Sigmoid colon (tissue), 7 donors: Measurements from ENCODE around the gene POLE. TPM values are rescaled to one million over a fixed set of nuclear protein-coding genes. Genes with fewer than 3 reads are reported as not detected.

Source experiments
- DNase-seq: peaks from one replicate; pipeline ENCODE4 v3.0.0-alpha.2; 2019
- H3K27ac ChIP-seq, 4 donors: fragments of 200-600 bp; sonication (generic); one replicate each; pipeline ENCODE4 v1.5.1; 2016 to 2019; ENCODE audit warnings: mild to moderate bottlenecking in 1 of 4
- H3K27me3 ChIP-seq, 3 donors: fragments of 200-600 bp; sonication (generic); one replicate each; pipeline ENCODE4 v1.5.1; 2019; ENCODE audit warnings: mild to moderate bottlenecking in 1 of 3
- H3K36me3 ChIP-seq, 4 donors: fragments of 200-600 bp; sonication (generic); one replicate each; pipeline ENCODE4 v1.5.1; 2016 to 2019
- H3K4me1 ChIP-seq, 4 donors: fragments of 200-600 bp; sonication (generic); one replicate each; pipeline ENCODE4 v1.5.1; 2017 to 2019
- H3K4me3 ChIP-seq, 4 donors: fragments of 200-600 bp; sonication (generic); one replicate each; pipeline ENCODE4 v1.5.1; 2017 to 2019; ENCODE audit warnings: mild to moderate bottlenecking in 2 of 4, moderate library complexity in 1 of 4
- H3K9me3 ChIP-seq, 4 donors: fragments of 200-600 bp in 3 of 4; sonication (generic) in 3 of 4; one replicate each; pipeline versions ENCODE4 v1.5.1 to v1.6.1; 2013 to 2019
- CTCF ChIP-seq, 4 experiments: fragments of 450-650 bp in 3 of 4; fragments of 200-600 bp in 1 of 4; IDR thresholded peaks; one replicate each; pipeline ENCODE4 v1.5.1; 2016 to 2019; ENCODE audit warnings: antibody characterized with exemption in 4 of 4, mild to moderate bottlenecking in 3 of 4, moderate library complexity in 2 of 4
- EP300 ChIP-seq, 4 donors: sonication (generic); formaldehyde crosslinking; IDR thresholded peaks; one replicate each; pipeline ENCODE4 v1.6.1; 2017; ENCODE audit warnings: antibody characterized with exemption in 4 of 4
- POLR2A ChIP-seq, 2 donors: fragments of 450-650 bp; IDR thresholded peaks; one replicate each; pipeline ENCODE4 v1.6.1; 2016; ENCODE audit warnings: antibody characterized with exemption in 2 of 2, mild to moderate bottlenecking in 2 of 2, moderate library complexity in 2 of 2
- POLR2AphosphoS5 ChIP-seq, 4 donors: sonication (generic); formaldehyde crosslinking; IDR thresholded peaks; one replicate each; pipeline ENCODE4 v1.6.1; 2017; ENCODE audit warnings: antibody characterized with exemption in 4 of 4
- WGBS, 2 donors: extraction: QIAGEN DNeasy Blood & Tissue Kit; methylation state at CpG; one replicate each; pipeline ENCODE4 v1.1.7; 2013; 5-methylcytosine and 5-hydroxymethylcytosine counted together
- intact Hi-C: fragments of 100-400 bp; cut with DNase I; formaldehyde crosslinking; loops from one replicate; pipeline ENCODE4 v1.15.1; 2023
- polyA plus RNA-seq, 3 donors: library from polyadenylated mRNA; stranded (reverse); fragments of 200-250 nt; gene quantifications; one replicate each; pipeline ENCODE4 v1.2.3, GENCODE V29; 2013
- total RNA-seq, 4 donors: library from RNA; depleted of rRNA; stranded (reverse); fragments of >200 nt; gene quantifications; one replicate each; pipeline ENCODE4 v1.1.0, GENCODE V29; 2016
- donor health status: healthy with polysubstance abuse.
- donor health status: Bipolar disorder and iron deficiency.
- donor health status: healthy.

The POLE gene
- total and polyA plus RNA-seq, 7 donors = 11.1 to 37.4 (median 32.9) TPM

- intact Hi-C loops = no loop called here
- H3K36me3 ChIP-seq = peaks cover 17 to 96% (median 57%) of the 10 kb centered on the region in 4 donors
- H3K27ac ChIP-seq = no peak overlapping the region
- no peaks in the 10 kb centered on the region for H3K9me3 ChIP-seq
- no peak for DNase-seq
- WGBS, 2 donors = 89 to 90% methylated on average over 30 of the region's 30 CpGs
- no peaks in the 10 kb centered on the region for H3K4me1 ChIP-seq
- H3K27me3 ChIP-seq = no peaks in the 10 kb centered on the region
- TF ChIP-seq CTCF (IDR thresholded peaks at IDR 0.05) = no peak
- no peak for TF ChIP-seq EP300 (IDR thresholded peaks at IDR 0.05)
- TF ChIP-seq POLR2A (IDR thresholded peaks at IDR 0.05) = no peak
- TF ChIP-seq POLR2AphosphoS5 (IDR thresholded peaks at IDR 0.05) = no peak
- H3K4me3 ChIP-seq = no peak overlapping the region
Measured at GRCh38 chr12:132724506-132725241, 37.5 kb upstream of the POLE start.

- Histone ChIP-seq H3K36me3 (peaks cover 17 to 100% (median 62%) of the 10 kb centered on the region in 4 donors), H3K4me3 (no peak overlapping the region), H3K27me3 (no peaks in the 10 kb centered on the region), H3K9me3 (no peaks in the 10 kb centered on the region), H3K27ac (no peak overlapping the region), H3K4me1 (no peaks in the 10 kb centered on the region)
- 97 to 98% methylated on average over 2 of the region's 2 CpGs for WGBS, 2 donors
- no peak for TF ChIP-seq EP300 (IDR thresholded peaks at IDR 0.05)
- no peak for TF ChIP-seq POLR2A (IDR thresholded peaks at IDR 0.05)
- TF ChIP-seq POLR2AphosphoS5 (IDR thresholded peaks at IDR 0.05) = no peak
- no peak for TF ChIP-seq CTCF (IDR thresholded peaks at IDR 0.05)
- intact Hi-C loops = no loop called here
- no peak for DNase-seq
Measured at GRCh38 chr12:132723764-132724140, 36.6 kb upstream of the POLE start.

- intact Hi-C loops = no loop called here
- 93 to 94% methylated on average over 30 of the region's 30 CpGs for WGBS, 2 donors
- TF ChIP-seq POLR2A (IDR thresholded peaks at IDR 0.05) (no peak), EP300 (IDR thresholded peaks at IDR 0.05) (no peak)
- H3K9me3 ChIP-seq = no peaks in the 10 kb centered on the region
- no peak overlapping the region for H3K4me3 ChIP-seq
- DNase-seq = no peak
- H3K4me1 ChIP-seq = no peaks in the 10 kb centered on the region
- no peak overlapping the region for H3K27ac ChIP-seq
- H3K36me3 ChIP-seq = peaks cover 17 to 97% (median 60%) of the 10 kb centered on the region in 4 donors
- no peaks in the 10 kb centered on the region for H3K27me3 ChIP-seq
Measured at GRCh38 chr12:132723015-132723763, 36.0 kb upstream of the POLE start.

- H3K4me1 ChIP-seq = no peaks in the 10 kb centered on the region
- no peak overlapping the region for H3K27ac ChIP-seq
- no peak overlapping the region for H3K4me3 ChIP-seq
- no peaks in the 10 kb centered on the region for H3K27me3 ChIP-seq
- no peak for DNase-seq
- whole genome bisulfite sequencing, 2 donors = 95 to 96% methylated on average over 25 of the region's 25 CpGs
- peaks cover 14 to 97% (median 53%) of the 10 kb centered on the region in 4 donors for H3K36me3 ChIP-seq
- intact Hi-C loops = no loop called here
- no peak for TF ChIP-seq POLR2AphosphoS5 (IDR thresholded peaks at IDR 0.05)
- TF ChIP-seq POLR2A (IDR thresholded peaks at IDR 0.05) = no peak
- TF ChIP-seq EP300 (IDR thresholded peaks at IDR 0.05) = no peak
- H3K9me3 ChIP-seq = no peaks in the 10 kb centered on the region
Measured at GRCh38 chr12:132720606-132721345, 33.6 kb upstream of the POLE start.

GRCh38 chr12:132719954-132720324, 32.8 kb upstream of the POLE start:
- H3K27ac ChIP-seq = no peak overlapping the region
- H3K27me3 ChIP-seq = no peaks in the 10 kb centered on the region
- H3K36me3 ChIP-seq = peaks cover 14 to 94% (median 46%) of the 10 kb centered on the region in 4 donors
- DNase-seq = no peak
- no peak overlapping the region for H3K4me3 ChIP-seq
- intact Hi-C loops = no loop called here
- 92 to 94% methylated on average over 12 of the region's 12 CpGs for WGBS, 2 donors
- H3K9me3 ChIP-seq = no peaks in the 10 kb centered on the region
- H3K4me1 ChIP-seq = no peaks in the 10 kb centered on the region
- no peak for TF ChIP-seq EP300 (IDR thresholded peaks at IDR 0.05)
- no peak for TF ChIP-seq POLR2A (IDR thresholded peaks at IDR 0.05)
- no peak for TF ChIP-seq CTCF (IDR thresholded peaks at IDR 0.05)
- no peak for TF ChIP-seq POLR2AphosphoS5 (IDR thresholded peaks at IDR 0.05)
